HG02571 (cell line): ENCODE data around the gene LAMC1.

Source experiments
- ATAC-seq: cut with Tn5 transposase; IDR thresholded peaks from one replicate; pipeline ENCODE4 v1.9.1; 2021; ENCODE audit warnings: mild to moderate bottlenecking, moderate library complexity; ENCODE audit not compliant: unreplicated experiment

The LAMC1 gene

DNA sequence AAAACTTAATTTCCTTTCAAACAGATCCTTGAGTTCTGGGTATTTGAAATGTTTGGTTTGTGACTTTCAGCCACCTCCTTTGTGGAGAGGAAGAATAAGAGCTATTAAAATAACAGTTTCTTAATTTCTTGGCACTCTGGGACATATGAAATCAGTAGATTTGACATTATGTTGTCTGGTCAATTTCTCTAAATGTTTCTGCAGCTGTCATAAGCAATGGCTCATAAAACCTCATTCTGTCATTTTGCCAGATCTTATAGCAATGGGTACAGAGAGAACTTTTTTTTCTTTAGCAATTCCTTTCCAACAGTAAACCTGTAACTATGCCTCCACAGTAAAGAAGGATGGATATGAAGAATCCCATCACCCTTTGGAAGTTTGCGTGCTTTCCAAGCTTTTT, 52.6 kb downstream of the LAMC1 start:
- ATAC-seq = no peak

- no peak for ATAC-seq
These were observed 53.9 kb downstream of the LAMC1 start for GRCh38 chr1:183077097-183077496.

DNA sequence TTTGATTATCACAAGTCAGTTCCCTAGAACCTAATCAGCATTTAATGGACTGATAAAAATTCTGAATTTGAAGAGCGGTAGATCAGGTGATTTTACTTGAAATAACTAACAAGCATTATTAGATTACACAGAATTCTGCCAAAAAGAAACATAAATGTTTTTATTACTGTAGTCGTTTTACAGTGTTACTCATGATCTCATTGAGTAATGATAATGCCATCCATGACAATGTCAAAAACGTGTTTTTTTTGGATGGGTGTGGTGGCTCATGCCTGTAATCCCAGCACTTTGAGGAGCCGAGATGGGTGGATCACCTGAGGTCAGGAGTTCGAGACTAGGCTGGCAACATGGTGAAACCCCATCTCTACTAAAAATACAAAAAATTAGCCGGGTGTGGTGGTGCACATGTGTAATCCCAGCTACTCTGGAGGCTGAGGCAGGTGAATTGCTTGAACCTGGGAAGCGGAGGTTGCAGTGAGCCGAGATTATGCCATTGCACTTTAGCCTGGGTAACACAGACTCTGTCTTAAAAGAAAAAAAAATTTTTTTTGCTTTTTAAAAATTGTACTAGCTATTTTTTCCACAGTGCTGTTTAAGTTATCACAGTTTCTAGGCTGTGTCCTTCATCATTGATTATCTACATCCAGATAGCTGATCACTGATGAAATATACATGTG, 56.6 kb downstream of the LAMC1 start:
- ATAC-seq = no peak

GRCh38 chr1:183080406-183080805, 57.2 kb downstream of the LAMC1 start:
- ATAC-seq = no peak

GRCh38 chr1:183081402-183082120, 58.3 kb downstream of the LAMC1 start:
- no peak for ATAC-seq

DNA sequence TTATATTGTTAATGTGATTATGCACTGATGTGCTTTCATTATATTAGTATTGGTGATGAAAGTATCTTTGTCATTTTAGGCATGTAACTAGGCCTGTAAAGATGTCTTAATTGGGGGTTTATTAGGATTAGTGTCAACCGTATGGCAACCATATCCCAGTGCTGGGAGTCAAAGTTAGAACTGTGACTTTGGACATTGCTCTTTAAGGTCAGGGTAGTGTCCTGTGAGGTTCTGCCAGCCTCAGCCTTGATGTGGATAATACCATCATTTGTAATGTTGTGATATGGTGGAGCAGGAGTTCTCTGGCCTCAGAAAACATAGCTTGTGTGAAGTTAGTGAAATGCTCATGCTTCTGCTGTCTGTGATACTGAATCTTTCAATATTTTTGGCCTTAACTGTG, 59.4 kb downstream of the LAMC1 start:
- ATAC-seq = no peak

DNA sequence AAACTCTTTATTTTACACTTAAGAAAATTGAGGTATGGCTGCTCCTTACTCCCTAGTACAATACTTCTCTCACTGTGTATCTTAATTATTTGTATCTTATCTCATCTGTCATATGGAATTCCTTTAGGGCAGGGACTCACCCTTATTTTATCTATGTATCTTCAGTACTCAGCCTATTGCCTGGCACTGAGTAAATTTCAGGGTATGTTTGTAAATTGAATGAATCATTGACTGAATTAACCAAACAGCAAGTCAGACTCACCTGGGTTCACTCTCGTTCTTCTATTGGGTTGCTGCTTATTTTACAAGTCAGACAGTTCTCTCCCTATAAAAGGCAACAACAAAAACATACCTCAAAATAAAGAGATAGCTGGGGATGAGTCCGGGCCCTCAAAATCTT, 63.8 kb downstream of the LAMC1 start:
- ATAC-seq = no peak

DNA sequence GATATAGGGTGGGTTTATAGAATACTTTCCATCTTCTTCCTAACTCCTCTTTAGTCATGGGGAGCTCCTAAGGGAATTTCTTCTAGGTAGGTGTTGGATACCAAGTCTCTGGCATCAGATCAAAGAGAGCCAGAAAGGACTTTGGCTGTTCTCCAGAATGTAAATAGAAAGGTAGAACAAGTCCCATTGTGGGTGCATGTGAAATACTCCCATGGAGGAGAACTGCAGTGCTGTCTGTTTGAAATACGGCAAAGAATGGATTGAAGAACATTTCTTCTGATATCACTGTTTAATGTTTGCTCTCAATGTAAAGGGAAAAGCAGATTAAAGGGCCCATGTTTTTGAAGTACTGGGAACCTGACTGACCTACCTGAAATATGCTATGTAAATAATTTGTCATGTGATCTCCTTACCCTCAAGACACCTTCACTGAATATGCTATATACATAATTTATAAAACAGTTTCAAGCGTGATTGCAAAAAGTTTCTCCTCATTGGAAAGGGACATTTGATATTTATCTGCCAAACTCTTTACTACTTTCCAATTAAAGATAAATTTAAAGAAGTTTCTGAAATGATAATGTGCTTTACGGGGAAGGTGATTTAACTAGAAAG, 65.9 kb downstream of the LAMC1 start:
- no peak for ATAC-seq

DNA sequence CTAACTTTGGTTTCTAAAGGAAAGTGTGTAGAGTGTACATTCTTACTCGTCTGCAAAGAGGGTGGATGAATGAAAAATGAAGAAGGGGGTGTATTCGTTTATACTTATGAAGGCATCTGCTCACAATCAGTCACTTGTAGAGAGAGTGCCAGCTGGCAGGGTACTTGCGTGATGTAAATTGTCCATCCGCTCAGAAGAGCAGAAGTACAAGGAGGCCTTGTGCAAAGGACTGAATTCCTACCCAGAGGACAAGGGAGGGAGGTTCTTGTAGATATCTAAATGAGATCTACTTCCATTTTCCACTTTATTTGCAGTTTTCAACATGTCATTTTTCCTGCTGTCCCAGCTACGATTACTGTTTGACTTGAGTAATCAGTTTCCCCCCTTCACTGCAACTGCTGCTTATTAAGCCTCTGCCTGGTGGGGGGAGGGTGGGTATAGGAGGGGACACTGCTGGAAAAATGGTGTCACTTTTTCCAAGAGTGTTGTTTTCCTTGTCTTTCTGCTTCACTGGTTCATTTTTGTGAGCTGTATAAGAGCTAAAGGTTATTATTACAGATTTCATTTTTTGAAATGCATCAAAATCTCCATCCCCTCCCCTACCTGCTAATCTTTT, 67.3 kb downstream of the LAMC1 start:
- no peak for ATAC-seq

GRCh38 chr1:183091181-183091580, 68.0 kb downstream of the LAMC1 start:
- no peak for ATAC-seq

- ATAC-seq = no peak
These were observed 69.1 kb downstream of the LAMC1 start for GRCh38 chr1:183092350-183092749.

- ATAC-seq = no peak
These were observed 69.9 kb downstream of the LAMC1 start for GRCh38 chr1:183093066-183093668.

- ATAC-seq = no peak
These were observed 70.6 kb downstream of the LAMC1 start for GRCh38 chr1:183093786-183094298.

GRCh38 chr1:183094351-183094750, 71.1 kb downstream of the LAMC1 start:
- ATAC-seq = no peak

- no peak for ATAC-seq
These were observed 73.1 kb downstream of the LAMC1 start for GRCh38 chr1:183096351-183096750.

- ATAC-seq = no peak
These were observed 73.7 kb downstream of the LAMC1 start for GRCh38 chr1:183096894-183097293.

DNA sequence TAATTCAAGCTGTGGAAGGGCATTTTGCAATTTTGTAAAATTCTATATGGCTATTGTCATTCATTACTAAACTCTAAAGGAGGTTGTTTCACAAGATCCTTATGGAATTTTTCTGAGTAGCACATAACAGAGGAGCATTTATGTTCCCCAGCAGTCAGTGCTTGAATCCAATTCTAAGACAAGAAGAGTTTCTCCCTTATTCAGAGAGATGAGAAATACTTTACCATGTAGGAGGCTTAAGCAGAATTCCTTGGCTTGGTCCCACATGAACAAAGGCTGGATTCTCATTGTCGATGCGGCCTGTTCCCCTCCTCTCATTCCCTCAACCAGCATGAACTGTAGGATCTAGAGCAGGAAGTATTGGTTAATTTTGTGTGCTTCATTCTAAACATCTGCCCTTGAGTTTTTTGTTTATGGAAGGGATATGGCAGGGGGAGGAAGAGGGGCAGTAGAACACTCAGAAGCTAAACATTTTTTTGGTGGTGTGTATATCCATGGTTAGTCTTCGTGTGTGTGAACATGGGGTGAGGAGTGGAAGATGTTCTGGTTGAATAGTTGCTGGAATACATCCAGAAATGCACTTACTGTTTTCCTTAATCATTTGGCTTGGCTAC, 74.3 kb downstream of the LAMC1 start:
- ATAC-seq = no peak

DNA sequence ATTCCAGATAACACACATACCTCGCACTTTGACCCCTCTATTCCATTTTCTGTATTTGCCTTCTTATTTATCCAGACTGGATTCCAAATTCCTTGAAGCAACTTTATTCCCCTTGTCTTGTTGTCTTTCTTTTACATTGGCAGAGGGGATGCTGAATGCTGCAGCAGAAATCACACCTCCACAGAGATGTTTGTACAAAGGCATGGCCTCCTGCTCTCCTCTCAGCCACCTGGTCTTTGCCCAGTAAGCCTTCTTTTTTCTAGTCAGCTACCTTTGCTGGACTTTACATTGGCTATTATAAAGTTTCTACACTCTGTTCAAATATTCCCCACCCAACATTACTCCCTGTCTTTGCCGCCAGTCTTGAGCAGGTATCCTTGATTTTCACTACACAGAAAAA, 75.1 kb downstream of the LAMC1 start:
- ATAC-seq = no peak

DNA sequence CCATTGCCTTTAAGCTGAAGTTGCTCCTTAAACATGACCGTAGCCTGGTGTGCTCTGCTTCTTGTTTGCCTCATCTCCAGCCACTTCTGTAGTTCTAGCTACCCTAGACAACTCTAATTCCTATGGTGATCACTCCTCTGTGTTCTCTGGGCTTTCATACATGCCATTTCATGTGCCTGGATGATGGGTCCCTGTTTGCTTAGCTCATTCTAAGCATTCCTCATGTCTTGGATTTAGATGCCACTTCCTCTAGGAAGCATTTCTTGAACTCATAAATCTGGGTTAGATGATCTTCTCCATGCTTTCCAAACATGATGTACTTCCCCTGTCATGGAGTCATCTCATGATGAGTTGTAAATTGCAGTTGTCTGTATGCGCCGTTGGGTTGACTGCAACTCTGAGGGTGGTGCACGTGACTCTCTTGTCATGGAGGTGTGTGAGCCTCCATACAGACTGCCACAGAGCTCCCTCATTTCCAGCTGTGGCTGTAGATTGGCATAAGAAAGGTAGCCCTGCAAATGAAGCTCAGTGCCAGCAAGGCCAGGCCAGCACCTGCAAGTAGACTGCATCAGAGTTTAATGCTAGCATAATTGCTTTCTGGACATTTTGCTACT, 77.2 kb downstream of the LAMC1 start:
- no peak for ATAC-seq

DNA sequence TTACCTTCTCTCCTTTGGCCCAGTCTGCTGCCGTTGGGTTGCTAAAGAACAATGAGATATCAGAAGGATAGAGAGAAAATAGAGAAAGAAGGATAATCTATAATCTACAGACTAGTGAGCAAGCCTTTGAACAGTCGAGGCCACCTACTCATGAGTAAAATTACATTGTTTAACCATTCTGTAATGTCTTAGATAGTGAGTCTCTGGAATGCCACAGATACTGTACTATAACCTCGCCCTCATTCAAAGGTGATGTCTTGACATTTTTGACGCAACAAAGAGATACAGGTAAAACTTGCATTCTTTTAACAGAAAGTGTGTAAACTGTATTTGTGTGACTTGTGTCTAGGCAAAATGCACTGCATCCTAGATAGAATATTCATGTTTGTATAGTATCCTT, 77.9 kb downstream of the LAMC1 start:
- no peak for ATAC-seq
